Prostate gland (tissue), 2 donors: ENCODE measurements around the gene C1QTNF1. TPM values are rescaled to one million over a fixed set of nuclear protein-coding genes. Genes with fewer than 3 reads are reported as not detected.
A peak's percentile ranks its signal among the peaks of the same experiment; 100 is the strongest.

Experiments
- DNase-seq: peaks from one replicate; pipeline ENCODE4 v3.0.0-alpha.2; 2019; ENCODE audit warnings: low spot score
- H3K27ac ChIP-seq, 2 donors: fragments of 200-600 bp; sonication (generic); 2 replicates each; pipeline ENCODE4 v1.5.1; 2017 to 2019
- H3K27me3 ChIP-seq: fragments of 200-600 bp; sonication (generic); replicated peaks from 2 replicates; pipeline ENCODE4 v1.5.1; 2019; ENCODE audit not compliant: insufficient read depth
- H3K36me3 ChIP-seq, 2 donors: fragments of 200-600 bp; sonication (generic); 1 replicate in 1 of 2; 2 replicates in 1 of 2; pipeline versions ENCODE4 v1.5.1 to v1.8.1; 2017 to 2019
- H3K4me1 ChIP-seq: fragments of 200-600 bp; sonication (generic); replicated peaks from 2 replicates; pipeline ENCODE4 v1.5.1; 2019
- H3K4me3 ChIP-seq, 2 donors: fragments of 200-600 bp; sonication (generic); 2 replicates each; pipeline ENCODE4 v1.5.1; 2017 to 2019
- H3K9me3 ChIP-seq: fragments of 200-600 bp; sonication (generic); 2 replicates; pipeline ENCODE4 v1.5.1; 2017
- CTCF ChIP-seq, 4 experiments: fragments of 200-600 bp in 2 of 4; fragments of 450-650 bp in 2 of 4; sonication (generic) in 2 of 4; IDR thresholded peaks; 1 replicate in 3 of 4; 2 replicates in 1 of 4; pipeline ENCODE4 v1.5.1; 2016 to 2019; ENCODE audit warnings: antibody characterized with exemption in 4 of 4, mild to moderate bottlenecking in 2 of 4, moderate library complexity in 2 of 4
- POLR2A ChIP-seq: fragments of 450-650 bp; IDR thresholded peaks from one replicate; pipeline ENCODE4 v1.6.1; 2016; ENCODE audit warnings: antibody characterized with exemption, mild to moderate bottlenecking
- POLR2AphosphoS5 ChIP-seq: sonication (generic); formaldehyde crosslinking; IDR thresholded peaks from one replicate; pipeline ENCODE4 v1.6.1; 2017; ENCODE audit warnings: antibody characterized with exemption
- WGBS: methylation state at CpG from one replicate; pipeline ENCODE4 v1.1.5; 2018; 5-methylcytosine and 5-hydroxymethylcytosine counted together
- intact Hi-C: fragments of 100-400 bp; cut with DNase I; formaldehyde crosslinking; loops from one replicate; pipeline ENCODE4 v1.14.2; 2022
- total RNA-seq, 2 donors: library from RNA; depleted of rRNA; stranded (reverse); fragments of >200 nt; gene quantifications; one replicate each; pipeline ENCODE4 v1.1.0, GENCODE V29; 2016

The C1QTNF1 gene
- total RNA-seq, 2 donors from 2014 or later: 16.3 to 57.9 TPM

- Histone ChIP-seq H3K27ac (no peak overlapping the region), H3K9me3 (no peaks in the 10 kb centered on the region), H3K4me1 (peaks cover 7% of the 10 kb centered on the region), H3K27me3 (no peaks in the 10 kb centered on the region), H3K4me3 (no peak overlapping the region), H3K36me3 (no peaks in the 10 kb centered on the region)
- intact Hi-C loops: no loop called here
- no peak for DNase-seq
- WGBS: 93% methylated on average over 5 of the region's 5 CpGs
- TF ChIP-seq POLR2A (no peak), POLR2AphosphoS5 (no peak), CTCF (IDR thresholded peaks at IDR 0.05) (no peak)
Observed at GRCh38 chr17:78985395-78985794, 38.6 kb upstream of the C1QTNF1 start.

GRCh38 chr17:78986048-78986648, 37.8 kb upstream of the C1QTNF1 start:
- H3K4me3 ChIP-seq: peak overlapping the region in 1 of 2 donors; percentile 8
- DNase-seq: no peak

GRCh38 chr17:78986649-78987328, 37.2 kb upstream of the C1QTNF1 start:
- H3K4me3 ChIP-seq: peak overlapping the region; percentile 8 to 13
- peaks cover 0 to 6% of the 10 kb centered on the region in 2 donors for H3K36me3 ChIP-seq
- peak overlapping the region; percentile 42 to 58 for H3K27ac ChIP-seq
- WGBS: 6% methylated on average over 15 of the region's 15 CpGs
- intact Hi-C loops: no loop called here
- H3K9me3 ChIP-seq: no peaks in the 10 kb centered on the region
- no peak for DNase-seq
- no peaks in the 10 kb centered on the region for H3K27me3 ChIP-seq
- TF ChIP-seq POLR2A: no peak
- no peak for TF ChIP-seq CTCF (IDR thresholded peaks at IDR 0.05)
- TF ChIP-seq POLR2AphosphoS5: peak; percentile 55
- H3K4me1 ChIP-seq: peaks cover 7% of the 10 kb centered on the region

More at GRCh38 chr17:78986048-78986648, 37.8 kb upstream of the C1QTNF1 start:
- H3K27me3 ChIP-seq: no peaks in the 10 kb centered on the region
- intact Hi-C loops: no loop called here
- peaks cover 0 to under 1% of the 10 kb centered on the region in 2 donors for H3K36me3 ChIP-seq
- H3K4me1 ChIP-seq: peaks cover 7% of the 10 kb centered on the region
- H3K27ac ChIP-seq: peak overlapping the region; percentile 42 to 58
- WGBS: 22% methylated on average over 6 of the region's 6 CpGs
- H3K9me3 ChIP-seq: no peaks in the 10 kb centered on the region
- TF ChIP-seq POLR2A: no peak
- peak in 2 of 4 experiments; percentile 41 to 44 for TF ChIP-seq CTCF (IDR thresholded peaks at IDR 0.05)

- no peaks in the 10 kb centered on the region for H3K27me3 ChIP-seq
- peaks cover 7% of the 10 kb centered on the region for H3K4me1 ChIP-seq
- H3K27ac ChIP-seq: no peak overlapping the region
- H3K9me3 ChIP-seq: no peaks in the 10 kb centered on the region
- peaks cover 0 to 6% of the 10 kb centered on the region in 2 donors for H3K36me3 ChIP-seq
- no peak overlapping the region for H3K4me3 ChIP-seq
- WGBS: 58% methylated on average over 6 of the region's 6 CpGs
- no peak for DNase-seq
- TF ChIP-seq POLR2A: no peak
- TF ChIP-seq POLR2AphosphoS5: no peak
- no peak for TF ChIP-seq CTCF (IDR thresholded peaks at IDR 0.05)
- intact Hi-C loops: no loop called here
Observed at GRCh38 chr17:78988152-78988551, 35.8 kb upstream of the C1QTNF1 start.
